GM21390 (cell line): Measurements from ENCODE around the gene E2F2.
"Not testable (repeated sequence)": the region's sequence is repeated elsewhere in the genome, so short reads cannot be mapped to it uniquely, and the experiment has no call there.

Experiments used
- ATAC-seq: cut with Tn5 transposase; IDR thresholded peaks from one replicate; pipeline ENCODE4 v1.9.1; 2021; ENCODE audit not compliant: unreplicated experiment

The E2F2 gene

GRCh38 chr1:23548704-23549143 lies 17.7 kb upstream of the E2F2 start:
- ATAC-seq = no peak

DNA sequence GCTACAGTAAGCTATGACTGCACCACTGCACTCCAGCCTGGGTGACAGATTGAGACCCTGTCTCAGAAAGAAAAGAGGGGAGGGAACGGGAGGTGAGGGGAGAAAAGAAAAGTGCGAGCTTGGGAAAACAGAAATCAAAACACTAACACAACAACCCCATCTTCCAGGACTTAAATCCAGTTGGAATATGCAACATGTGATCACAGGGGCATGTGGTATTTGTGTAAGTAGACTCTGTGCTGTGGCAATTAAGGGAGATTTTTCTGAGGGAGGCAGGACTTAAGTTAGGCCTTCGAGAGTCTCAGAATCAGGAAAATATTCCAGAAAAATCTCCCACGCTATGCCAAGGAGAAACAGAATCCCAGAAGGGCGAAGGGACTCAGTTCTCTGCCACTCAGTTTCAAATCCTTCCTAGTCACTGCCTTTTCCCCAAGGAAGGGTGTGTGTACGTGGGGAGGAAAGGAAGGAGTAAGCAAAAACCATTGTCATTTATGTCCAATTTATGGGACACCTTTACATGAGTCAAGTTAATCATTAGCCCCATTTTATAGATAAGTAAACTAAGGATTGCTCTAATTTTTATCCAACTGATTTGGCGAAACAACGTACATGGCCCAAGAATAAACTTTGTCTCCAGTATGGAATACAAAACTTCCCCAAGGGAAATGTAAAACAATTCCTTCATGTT lies 16.0 kb upstream of the E2F2 start:
- no peak for ATAC-seq

- no peak for ATAC-seq
Measured at GRCh38 chr1:23545851-23546250, 14.8 kb upstream of the E2F2 start.

- ATAC-seq = no peak
Measured at GRCh38 chr1:23544444-23545389, 13.7 kb upstream of the E2F2 start.

DNA sequence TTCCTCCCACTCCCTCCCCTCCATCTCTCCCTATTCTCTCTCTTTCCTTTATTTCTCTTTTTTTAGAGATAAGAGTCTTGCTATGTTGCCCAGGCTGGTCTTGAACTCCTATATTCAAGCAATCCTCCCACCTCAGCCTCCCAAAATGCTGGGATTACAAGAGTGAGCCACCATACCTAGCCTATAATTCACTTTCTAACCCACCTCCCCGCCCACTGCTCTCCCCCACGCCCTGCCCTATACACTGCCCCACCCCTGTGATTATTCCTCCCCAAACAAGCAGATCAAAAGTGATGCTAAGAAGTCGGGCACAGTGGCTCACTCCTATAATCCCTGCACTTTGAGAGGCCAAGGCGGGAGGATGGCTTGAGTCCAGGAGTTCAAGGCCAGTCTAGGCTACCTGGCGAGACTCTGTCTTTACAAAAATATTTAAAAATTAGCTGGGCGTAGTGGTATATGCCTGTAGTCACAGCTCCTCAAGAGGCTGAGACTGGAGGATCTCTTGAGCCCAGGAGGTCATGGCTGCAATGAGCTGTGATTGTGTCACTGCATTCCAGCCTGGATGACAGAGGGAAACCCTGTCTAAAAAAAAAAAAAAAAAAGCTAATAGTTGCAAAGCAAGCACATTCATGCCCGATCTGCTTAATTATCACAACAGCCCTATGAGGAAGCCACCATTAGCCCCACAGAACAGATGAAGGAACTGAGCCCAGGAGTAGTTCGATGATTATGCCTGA lies 12.8 kb upstream of the E2F2 start:
- ATAC-seq = no peak

DNA sequence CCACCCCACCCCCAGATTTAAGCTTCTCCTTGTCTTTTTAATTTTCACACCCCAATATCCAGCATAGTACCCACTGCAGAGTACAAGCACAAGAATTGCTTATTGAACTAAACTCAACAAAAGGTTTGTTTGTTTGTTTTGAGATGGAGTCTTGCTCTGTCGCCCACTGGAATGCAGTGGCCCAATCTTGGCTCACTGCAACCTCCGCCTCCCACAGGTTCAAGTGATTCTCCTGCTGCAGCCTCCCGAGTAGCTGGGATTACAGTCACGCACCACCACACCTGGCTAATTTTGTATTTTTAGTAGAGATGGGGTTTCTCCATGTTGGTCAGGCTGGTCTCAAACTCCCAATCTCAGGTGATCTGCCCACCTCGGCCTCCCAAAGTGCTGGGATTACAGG lies 11.9 kb upstream of the E2F2 start:
- ATAC-seq = not testable (repeated sequence)

DNA sequence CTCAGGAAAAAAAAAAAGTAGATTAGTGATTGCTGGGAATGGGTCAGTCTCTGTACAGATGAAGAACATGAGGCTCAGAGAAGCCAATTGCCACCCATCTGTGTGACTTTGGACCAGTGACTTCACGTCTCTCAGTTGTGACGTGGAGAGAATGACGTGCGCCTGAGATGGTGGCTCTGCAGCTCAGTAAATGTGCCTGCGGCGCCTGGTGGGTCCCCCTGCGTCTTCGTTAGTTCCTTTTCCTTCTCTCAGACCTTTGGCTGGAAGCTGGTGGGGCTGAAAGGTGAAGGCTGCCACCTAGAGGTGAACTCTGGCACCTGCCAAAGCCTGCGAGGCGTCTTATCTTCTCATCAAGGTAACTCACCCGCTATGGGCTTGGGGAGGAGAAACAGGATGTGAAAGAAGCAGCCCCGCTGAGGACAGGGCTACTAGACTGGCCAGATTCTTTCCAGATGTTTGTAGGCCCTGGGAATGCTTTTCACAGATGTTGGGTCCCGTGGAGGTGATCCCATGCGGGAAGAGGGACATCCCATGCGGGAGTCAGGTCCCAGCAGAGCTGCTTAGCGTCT lies 8.7 kb upstream of the E2F2 start:
- peak; percentile 84 for ATAC-seq

GRCh38 chr1:23537296-23537973 lies 6.4 kb upstream of the E2F2 start:
- no peak for ATAC-seq

GRCh38 chr1:23533246-23534023 lies 2.4 kb upstream of the E2F2 start:
- ATAC-seq = no peak

DNA sequence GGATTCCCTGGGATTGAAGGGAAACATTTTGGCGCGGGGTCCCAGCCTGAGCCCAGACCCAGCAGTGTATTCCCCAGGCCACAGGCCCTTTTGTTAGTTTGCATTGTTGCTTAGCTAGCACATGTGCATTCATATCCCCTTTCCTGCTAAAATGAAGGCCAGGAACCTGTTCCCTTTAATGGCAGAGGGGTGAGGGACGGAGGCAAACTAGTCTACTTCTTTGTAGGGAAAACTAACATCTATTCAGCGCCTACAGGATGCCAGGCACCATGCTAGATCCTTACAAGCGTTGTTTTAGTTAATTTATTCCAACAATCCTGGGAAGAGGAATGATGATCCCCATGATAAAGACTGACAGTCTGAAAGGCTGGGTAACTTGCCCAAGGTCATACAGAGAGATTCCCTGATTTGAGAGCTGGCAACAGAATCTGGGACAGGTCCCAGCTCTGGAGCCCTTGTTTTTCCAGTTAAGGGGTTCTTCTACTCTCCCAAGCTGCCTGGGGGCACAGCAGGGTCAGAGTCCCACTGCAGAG lies 595 bp upstream of the E2F2 start:
- no peak for ATAC-seq

GRCh38 chr1:23530087-23530746 lies 816 bp downstream of the E2F2 start:
- no peak for ATAC-seq

DNA sequence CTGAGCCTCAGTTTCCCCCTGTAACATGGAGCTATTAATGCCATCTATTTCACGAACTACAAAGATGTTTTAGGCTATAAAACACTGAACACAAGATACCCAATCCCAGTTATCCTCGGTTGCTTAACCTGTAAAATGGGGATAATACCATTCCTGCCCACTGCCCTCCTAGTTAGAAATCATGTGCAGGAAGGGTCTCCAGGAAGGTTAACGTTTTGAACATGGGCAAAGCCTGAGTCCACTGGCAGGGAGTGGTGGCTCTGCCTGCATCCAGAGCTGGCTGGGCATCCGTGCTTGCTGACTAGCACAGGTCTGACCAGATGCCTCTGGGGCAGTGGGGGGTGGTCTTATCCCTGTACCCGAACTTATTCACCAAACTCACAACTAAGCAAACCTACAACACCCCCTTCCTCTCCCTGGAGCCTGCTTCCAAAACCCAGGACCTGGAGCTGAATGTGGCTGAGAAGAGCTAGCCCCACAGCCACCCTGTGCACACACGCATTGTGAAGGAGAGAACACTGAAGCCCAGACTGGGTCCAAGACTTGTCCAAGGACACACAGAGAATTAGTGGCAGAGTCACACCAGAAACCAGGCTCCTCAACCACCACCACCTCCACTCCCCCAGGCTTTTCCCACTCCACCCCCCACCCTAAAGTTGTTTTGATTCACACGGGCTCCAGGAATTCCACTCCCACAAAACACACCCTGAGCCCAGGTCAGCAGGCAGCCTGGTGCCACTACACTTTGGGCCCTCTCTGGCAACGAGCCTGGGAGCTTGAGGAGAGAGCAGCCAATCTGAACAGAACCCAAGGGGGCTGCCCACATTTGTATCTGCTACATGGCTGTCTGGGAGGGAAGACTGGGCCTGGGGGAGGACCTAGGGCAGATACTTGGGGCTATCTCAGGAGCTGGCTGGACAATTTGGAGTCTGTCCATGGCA lies 1.6 kb downstream of the E2F2 start:
- no peak for ATAC-seq

DNA sequence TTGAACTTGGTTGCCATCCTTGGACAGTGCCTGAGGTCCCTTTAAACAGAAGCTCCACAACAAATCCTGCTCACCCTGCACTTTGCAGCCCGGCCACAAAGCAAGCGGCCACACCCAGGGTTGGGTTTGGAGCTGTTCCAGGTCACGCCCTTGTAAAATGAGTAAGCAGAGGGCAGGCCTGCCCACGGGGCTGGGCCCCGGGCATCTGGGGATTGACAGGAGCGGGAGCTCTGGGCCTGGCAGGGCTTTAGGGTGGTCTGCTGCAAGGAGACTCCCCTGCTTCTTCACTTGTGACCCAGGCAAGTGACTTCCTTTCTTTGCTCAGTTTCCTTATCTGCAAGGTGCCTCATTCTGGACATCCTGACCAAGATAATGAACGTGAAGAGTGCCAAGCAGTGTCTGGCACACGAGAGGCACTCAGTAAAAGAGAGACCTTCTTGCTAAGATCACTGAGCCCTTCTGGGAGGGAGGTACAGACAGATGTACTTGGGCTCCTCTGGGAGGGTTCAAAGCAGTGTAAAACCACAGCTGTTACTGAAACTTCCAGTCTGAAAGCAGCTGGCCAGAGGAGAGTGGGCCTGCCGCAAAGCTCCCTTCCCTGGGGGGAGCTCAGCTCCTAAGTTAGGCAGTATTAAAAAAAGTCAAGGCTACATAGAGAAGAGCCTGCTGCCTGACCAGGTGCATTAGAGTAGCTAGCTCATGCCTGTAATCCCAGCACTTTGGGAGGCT lies 2.6 kb downstream of the E2F2 start:
- peak; percentile 47 for ATAC-seq

- no peak for ATAC-seq
Measured at GRCh38 chr1:23527900-23528249, 3.2 kb downstream of the E2F2 start.

- no peak for ATAC-seq
Measured at GRCh38 chr1:23527366-23527765, 3.7 kb downstream of the E2F2 start.

DNA sequence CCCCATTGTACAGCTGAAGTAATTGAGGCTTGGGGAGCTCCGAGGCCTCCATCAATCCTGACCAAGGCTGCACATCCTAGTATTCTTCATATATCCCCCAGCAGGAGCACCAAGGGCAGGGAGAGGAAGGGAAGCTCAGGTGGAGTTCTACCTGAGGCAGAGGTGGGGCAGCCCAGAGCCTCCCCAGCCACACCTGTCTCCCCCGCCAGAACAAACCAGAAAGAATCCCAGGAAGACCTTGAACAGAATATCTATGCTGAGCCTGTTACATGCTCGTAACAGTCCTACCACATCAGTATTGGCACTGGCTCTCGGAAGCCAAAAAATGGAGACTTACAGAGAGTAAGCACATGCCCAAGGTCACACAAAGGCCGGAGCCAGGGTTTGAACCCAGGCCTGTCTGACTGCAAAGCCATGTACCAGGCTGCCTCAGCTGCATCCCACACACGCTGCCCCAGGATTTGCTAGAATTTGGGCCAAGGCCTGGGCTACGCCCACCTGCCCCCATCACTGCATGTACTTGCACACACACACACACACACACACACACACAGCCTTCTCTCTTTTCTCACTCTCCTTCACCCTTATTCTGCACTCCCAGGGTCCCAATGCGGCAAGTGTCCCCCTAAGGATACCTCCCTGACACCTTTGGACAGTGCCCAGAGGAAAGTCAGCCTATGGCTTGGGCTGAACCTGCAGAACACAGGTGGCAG lies 4.5 kb downstream of the E2F2 start:
- no peak for ATAC-seq
